ENCODE measurements around the gene GARRE1. TPM values are rescaled to one million over a fixed set of nuclear protein-coding genes. Genes with fewer than 3 reads are reported as not detected.

GARRE1 gene
- total and polyA plus RNA-seq, 2 donors (not counting 1 experiment from before 2014, with no cell fraction given), result 7.2 to 10.9 TPM

DNA sequence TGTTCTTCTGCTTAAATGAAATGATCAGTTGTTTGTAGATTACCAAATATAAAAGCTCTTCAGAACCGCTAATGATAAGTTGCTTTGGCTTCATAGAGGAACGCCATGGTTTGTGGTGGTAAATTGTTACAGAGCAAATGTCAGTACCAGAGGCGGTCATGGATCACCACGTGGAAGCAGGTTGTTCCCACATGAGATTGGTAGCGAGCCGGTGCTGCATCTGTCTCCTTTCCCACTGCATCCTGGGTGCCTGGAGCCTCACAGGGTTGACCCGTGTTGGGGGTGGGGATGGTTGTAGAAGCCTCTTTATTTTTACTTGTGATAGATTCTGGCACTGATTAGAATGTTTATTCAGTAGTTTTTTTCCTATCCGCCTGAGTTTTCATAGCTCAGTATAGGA, 14.7 kb downstream of the GARRE1 start:
- Histone ChIP-seq H3K4me1 (ENCODE audit: control insufficient read depth, extremely low read depth, insufficient read depth, low read length) (peaks cover 15% of the 10 kb centered on the region), H3K4me3 (replicated peaks in 1 of 4; ENCODE audit: control extremely low read depth in 1 of 4, insufficient read depth in 1 of 4, low read depth in 3 of 4, low read length in 4 of 4) (no peak overlapping the region), H3K36me3 (ENCODE audit: control insufficient read depth, insufficient read depth, low read length) (no peaks in the 10 kb centered on the region), H3K4me2 (ENCODE audit: extremely low read depth, insufficient read depth, low read length) (no peak overlapping the region), H3K79me2 (ENCODE audit: control insufficient read depth, insufficient read depth, low read length) (peaks cover 15% of the 10 kb centered on the region), H2AFZ (ENCODE audit: low read length) (no peak overlapping the region), H3K27ac (ENCODE audit: insufficient read depth, low read length) (no peak overlapping the region), H3K9me3 (ENCODE audit: control insufficient read depth, insufficient read depth, low read depth, low read length) (no peaks in the 10 kb centered on the region), H4K20me1 (ENCODE audit: control insufficient read depth, extremely low read depth, insufficient read depth, low read length) (no peaks in the 10 kb centered on the region), H3K27me3 (ENCODE audit: control insufficient read depth, insufficient read depth, low read length) (no peaks in the 10 kb centered on the region), H3K9ac (ENCODE audit: insufficient read depth, low read length) (no peak overlapping the region)
- no peak for TF ChIP-seq EZH2 (IDR thresholded peaks at IDR 0.05; ENCODE audit: low read length, missing control alignments)
- TF ChIP-seq, protein P1, sequence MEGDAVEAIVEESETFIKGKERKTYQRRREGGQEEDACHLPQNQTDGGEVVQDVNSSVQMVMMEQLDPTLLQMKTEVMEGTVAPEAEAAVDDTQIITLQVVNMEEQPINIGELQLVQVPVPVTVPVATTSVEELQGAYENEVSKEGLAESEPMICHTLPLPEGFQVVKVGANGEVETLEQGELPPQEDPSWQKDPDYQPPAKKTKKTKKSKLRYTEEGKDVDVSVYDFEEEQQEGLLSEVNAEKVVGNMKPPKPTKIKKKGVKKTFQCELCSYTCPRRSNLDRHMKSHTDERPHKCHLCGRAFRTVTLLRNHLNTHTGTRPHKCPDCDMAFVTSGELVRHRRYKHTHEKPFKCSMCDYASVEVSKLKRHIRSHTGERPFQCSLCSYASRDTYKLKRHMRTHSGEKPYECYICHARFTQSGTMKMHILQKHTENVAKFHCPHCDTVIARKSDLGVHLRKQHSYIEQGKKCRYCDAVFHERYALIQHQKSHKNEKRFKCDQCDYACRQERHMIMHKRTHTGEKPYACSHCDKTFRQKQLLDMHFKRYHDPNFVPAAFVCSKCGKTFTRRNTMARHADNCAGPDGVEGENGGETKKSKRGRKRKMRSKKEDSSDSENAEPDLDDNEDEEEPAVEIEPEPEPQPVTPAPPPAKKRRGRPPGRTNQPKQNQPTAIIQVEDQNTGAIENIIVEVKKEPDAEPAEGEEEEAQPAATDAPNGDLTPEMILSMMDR (conservative IDR thresholded peaks at IDR 0.05 in 1 of 2, IDR thresholded peaks at IDR 0.05 in 1 of 2; ENCODE audit: low read depth in 1 of 2, low read length in 2 of 2), result no peak
- DNase-seq (ENCODE audit: low read depth in 2 of 2), result no peak

DNA sequence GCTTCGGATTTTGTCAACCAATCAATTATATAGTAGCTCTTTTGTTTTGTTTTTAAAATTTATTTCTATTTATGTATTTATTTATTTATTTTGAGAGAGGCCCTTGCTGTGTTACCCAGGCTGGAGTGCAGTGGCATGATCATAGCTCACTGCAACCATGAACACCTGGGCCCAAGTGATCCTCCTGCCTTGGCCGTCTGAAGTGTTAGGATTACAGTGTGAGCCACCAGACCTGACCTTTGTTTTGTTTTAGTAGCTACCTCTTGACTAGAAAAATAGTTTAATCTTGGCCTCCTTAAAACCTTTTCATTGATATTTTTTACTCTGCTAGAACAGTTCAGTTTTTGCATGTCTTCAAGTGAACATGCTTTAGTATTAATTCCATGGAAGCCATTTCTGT, 15.1 kb downstream of the GARRE1 start:
- Histone ChIP-seq H3K4me1 (ENCODE audit: control insufficient read depth, extremely low read depth, insufficient read depth, low read length) (peaks cover 18% of the 10 kb centered on the region), H3K36me3 (ENCODE audit: control insufficient read depth, insufficient read depth, low read length) (no peaks in the 10 kb centered on the region), H3K4me3 (replicated peaks in 1 of 4; ENCODE audit: control extremely low read depth in 1 of 4, insufficient read depth in 1 of 4, low read depth in 3 of 4, low read length in 4 of 4) (no peak overlapping the region), H3K79me2 (ENCODE audit: control insufficient read depth, insufficient read depth, low read length) (peaks cover 14% of the 10 kb centered on the region), H3K4me2 (ENCODE audit: extremely low read depth, insufficient read depth, low read length) (peak overlapping the region; percentile 58), H3K27me3 (ENCODE audit: control insufficient read depth, insufficient read depth, low read length) (no peaks in the 10 kb centered on the region), H2AFZ (ENCODE audit: low read length) (peak overlapping the region; percentile 85), H4K20me1 (ENCODE audit: control insufficient read depth, extremely low read depth, insufficient read depth, low read length) (no peaks in the 10 kb centered on the region), H3K9me3 (ENCODE audit: control insufficient read depth, insufficient read depth, low read depth, low read length) (no peaks in the 10 kb centered on the region), H3K9ac (ENCODE audit: insufficient read depth, low read length) (no peak overlapping the region), H3K27ac (ENCODE audit: insufficient read depth, low read length) (peak overlapping the region; percentile 70)
- TF ChIP-seq, protein P1 (conservative IDR thresholded peaks at IDR 0.05 in 1 of 2, IDR thresholded peaks at IDR 0.05 in 1 of 2; ENCODE audit: low read depth in 1 of 2, low read length in 2 of 2), result no peak
- TF ChIP-seq EZH2 (IDR thresholded peaks at IDR 0.05; ENCODE audit: low read length, missing control alignments), result no peak
- DNase-seq (ENCODE audit: low read depth in 2 of 2), result no peak

DNA sequence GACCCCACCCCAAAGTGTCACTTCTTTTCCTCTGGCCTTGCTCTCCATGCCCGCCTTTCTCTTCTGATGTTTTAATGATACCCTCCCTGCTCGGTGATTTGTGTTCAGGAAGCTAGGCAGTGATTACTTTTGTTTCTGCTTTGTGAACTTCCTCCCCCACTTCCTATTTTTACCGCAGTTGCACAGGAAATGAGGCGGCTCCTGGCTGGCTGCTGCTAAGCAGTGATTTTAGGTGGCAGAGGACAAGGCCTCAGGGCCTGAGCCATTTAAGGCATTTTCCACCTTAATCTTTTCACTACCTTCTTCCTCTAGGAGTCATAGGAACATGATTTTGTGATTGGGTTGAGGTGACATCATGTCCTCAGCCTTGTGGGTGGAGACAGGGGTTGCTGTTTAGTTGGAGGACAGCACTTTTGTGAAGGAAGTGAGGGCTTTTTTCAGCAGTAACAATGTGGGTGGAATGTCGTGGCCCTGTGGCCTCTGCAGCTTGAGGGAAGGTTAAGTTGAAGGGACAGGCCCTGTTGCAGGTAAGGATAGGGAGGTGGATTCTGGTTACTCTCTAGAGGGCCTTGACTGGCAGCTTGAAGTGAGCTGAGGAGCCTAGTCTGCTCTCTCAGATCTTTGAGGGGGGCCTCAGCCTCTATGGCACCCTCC, 15.7 kb downstream of the GARRE1 start:
- H3K4me2 ChIP-seq (ENCODE audit: extremely low read depth, insufficient read depth, low read length), result peak overlapping the region; percentile 58
- DNase-seq (ENCODE audit: low read depth in 2 of 2), result peak; percentile 49 to 83
- H4K20me1 ChIP-seq (ENCODE audit: control insufficient read depth, extremely low read depth, insufficient read depth, low read length), result no peaks in the 10 kb centered on the region
- no peak overlapping the region for H3K4me3 ChIP-seq (replicated peaks in 1 of 4; ENCODE audit: control extremely low read depth in 1 of 4, insufficient read depth in 1 of 4, low read depth in 3 of 4, low read length in 4 of 4)
- peaks cover 20% of the 10 kb centered on the region for H3K4me1 ChIP-seq (ENCODE audit: control insufficient read depth, extremely low read depth, insufficient read depth, low read length)
- H3K36me3 ChIP-seq (ENCODE audit: control insufficient read depth, insufficient read depth, low read length), result no peaks in the 10 kb centered on the region
- no peaks in the 10 kb centered on the region for H3K9me3 ChIP-seq (ENCODE audit: control insufficient read depth, insufficient read depth, low read depth, low read length)
- no peak for TF ChIP-seq EZH2 (IDR thresholded peaks at IDR 0.05; ENCODE audit: low read length, missing control alignments)
- TF ChIP-seq, protein P1 (conservative IDR thresholded peaks at IDR 0.05 in 1 of 2, IDR thresholded peaks at IDR 0.05 in 1 of 2; ENCODE audit: low read depth in 1 of 2, low read length in 2 of 2), result no peak
- no peaks in the 10 kb centered on the region for H3K27me3 ChIP-seq (ENCODE audit: control insufficient read depth, insufficient read depth, low read length)
- peak overlapping the region; percentile 85 for H2AFZ ChIP-seq (ENCODE audit: low read length)
- H3K9ac ChIP-seq (ENCODE audit: insufficient read depth, low read length), result no peak overlapping the region
- H3K79me2 ChIP-seq (ENCODE audit: control insufficient read depth, insufficient read depth, low read length), result peaks cover 14% of the 10 kb centered on the region
- H3K27ac ChIP-seq (ENCODE audit: insufficient read depth, low read length), result peak overlapping the region; percentile 70

All from fibroblast of lung (primary cell).